Measurements from ENCODE around the gene CDC42BPB.

CDC42BPB gene

GRCh38 chr14:102984336-102985102 lies 72.8 kb downstream of the CDC42BPB start:
- in situ Hi-C loops (cut with MboI; ENCODE audit: low sequenced_read_pairs, unreplicated experiment) = no loop called here
- no peak for DNase-seq (ENCODE audit: low spot score)

GRCh38 chr14:102983496-102983895 lies 73.9 kb downstream of the CDC42BPB start:
- in situ Hi-C loops (cut with MboI; ENCODE audit: low sequenced_read_pairs, unreplicated experiment) = no loop called here
- no peak for DNase-seq (ENCODE audit: low spot score)
- TF ChIP-seq CTCF (IDR thresholded peaks at IDR 0.05; ENCODE audit: borderline replicate concordance, control extremely low read depth, extremely low read depth, insufficient read depth, missing control alignments) = no peak

More at GRCh38 chr14:102984336-102985102, 72.8 kb downstream of the CDC42BPB start:
- no peak for TF ChIP-seq CTCF (IDR thresholded peaks at IDR 0.05; ENCODE audit: borderline replicate concordance, control extremely low read depth, extremely low read depth, insufficient read depth, missing control alignments)

GRCh38 chr14:102982852-102983470 lies 74.4 kb downstream of the CDC42BPB start:
- no peak for DNase-seq (ENCODE audit: low spot score)
- no peak for TF ChIP-seq CTCF (IDR thresholded peaks at IDR 0.05; ENCODE audit: borderline replicate concordance, control extremely low read depth, extremely low read depth, insufficient read depth, missing control alignments)
- in situ Hi-C loops (cut with MboI; ENCODE audit: low sequenced_read_pairs, unreplicated experiment) = no loop called here

- no peak for DNase-seq (ENCODE audit: low spot score)
- in situ Hi-C loops (cut with MboI; ENCODE audit: low sequenced_read_pairs, unreplicated experiment) = no loop called here
- TF ChIP-seq CTCF (IDR thresholded peaks at IDR 0.05; ENCODE audit: borderline replicate concordance, control extremely low read depth, extremely low read depth, insufficient read depth, missing control alignments) = no peak
These were observed 76.9 kb downstream of the CDC42BPB start for GRCh38 chr14:102980409-102980810.

- no peak for TF ChIP-seq CTCF (IDR thresholded peaks at IDR 0.05; ENCODE audit: borderline replicate concordance, control extremely low read depth, extremely low read depth, insufficient read depth, missing control alignments)
- DNase-seq (ENCODE audit: low spot score) = no peak
- in situ Hi-C loops (cut with MboI; ENCODE audit: low sequenced_read_pairs, unreplicated experiment) = no loop called here
These were observed 77.9 kb downstream of the CDC42BPB start for GRCh38 chr14:102979406-102979805.

GRCh38 chr14:102977475-102977874 lies 79.9 kb downstream of the CDC42BPB start:
- in situ Hi-C loops (cut with MboI; ENCODE audit: low sequenced_read_pairs, unreplicated experiment) = no loop called here

More at GRCh38 chr14:102977475-102977874, 79.9 kb downstream of the CDC42BPB start:
- DNase-seq (ENCODE audit: low spot score) = no peak
- no peak for TF ChIP-seq CTCF (IDR thresholded peaks at IDR 0.05; ENCODE audit: borderline replicate concordance, control extremely low read depth, extremely low read depth, insufficient read depth, missing control alignments)

All from GM13976 (cell line).